Activated T-helper 1 cell treated with anti-CD3 and anti-CD28 coated beads, Interleukin-2, amount 50 U/mL, for 16 hours (primary cell): ENCODE data around the gene ASIC4.

ENCODE experiments used
- DNase-seq, 2 donors: peaks; one replicate each; pipeline ENCODE4 v3.0.0-alpha.2; 2020; ENCODE audit warnings: low read depth in 1 of 2, low spot score in 1 of 2

Gene ASIC4

DNA sequence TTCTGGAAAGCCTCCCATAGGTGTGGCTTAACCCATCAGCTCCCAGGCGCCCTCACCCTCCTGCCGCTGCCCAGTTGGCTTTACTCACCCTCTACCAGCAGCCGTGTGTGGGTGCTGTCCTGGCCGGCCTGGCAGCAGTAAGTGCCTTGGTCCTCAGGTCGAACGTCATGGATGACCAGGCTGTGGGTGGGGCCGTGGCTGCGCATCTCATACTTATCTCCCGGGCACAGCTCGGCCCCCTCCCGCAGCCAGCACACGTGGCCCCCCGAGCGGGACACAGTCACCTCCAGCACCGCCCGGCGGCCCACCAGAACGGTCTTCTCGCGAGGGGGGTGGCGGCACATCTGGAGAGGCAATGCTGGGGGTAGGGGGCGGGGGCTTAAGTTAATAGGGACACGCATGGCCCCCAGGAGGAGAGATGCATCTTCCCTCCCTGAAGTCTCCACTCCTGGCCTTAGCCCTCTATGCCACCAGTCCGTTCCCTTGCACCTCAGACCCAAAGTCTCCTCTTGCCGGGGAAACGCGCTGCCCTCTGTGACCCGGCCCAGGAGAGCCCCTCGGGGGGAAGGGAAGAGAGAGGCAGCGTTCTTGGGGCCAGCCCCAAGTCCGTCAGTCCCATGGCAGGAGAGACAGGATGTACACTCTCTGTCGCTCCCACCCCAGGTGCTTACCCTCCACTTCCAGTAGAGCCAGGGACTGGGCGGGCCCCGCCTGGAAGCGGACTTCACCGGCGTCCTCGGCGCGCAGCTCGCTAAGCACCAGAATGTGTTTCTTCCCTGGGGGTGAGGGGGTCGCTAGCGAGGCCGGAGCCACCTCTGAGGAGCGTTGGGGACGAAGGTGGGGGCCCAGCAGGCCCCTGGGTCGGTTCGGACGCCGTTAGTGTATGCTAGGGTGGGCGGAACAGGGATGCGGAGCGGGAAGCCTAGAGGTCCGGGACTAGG is 37.4 kb downstream of the ASIC4 start:
- no peak for DNase-seq

- DNase-seq = peak; percentile 50 to 64
Measured at GRCh38 chr2:219552382-219553167, 38.3 kb downstream of the ASIC4 start.

- DNase-seq = no peak
Measured at GRCh38 chr2:219553168-219553417, 38.8 kb downstream of the ASIC4 start.

- DNase-seq = no peak
Measured at GRCh38 chr2:219553463-219553963, 39.2 kb downstream of the ASIC4 start.

GRCh38 chr2:219554350-219554749 is 40.1 kb downstream of the ASIC4 start:
- no peak for DNase-seq

- no peak for DNase-seq
Measured at GRCh38 chr2:219555956-219556355, 41.7 kb downstream of the ASIC4 start.

DNA sequence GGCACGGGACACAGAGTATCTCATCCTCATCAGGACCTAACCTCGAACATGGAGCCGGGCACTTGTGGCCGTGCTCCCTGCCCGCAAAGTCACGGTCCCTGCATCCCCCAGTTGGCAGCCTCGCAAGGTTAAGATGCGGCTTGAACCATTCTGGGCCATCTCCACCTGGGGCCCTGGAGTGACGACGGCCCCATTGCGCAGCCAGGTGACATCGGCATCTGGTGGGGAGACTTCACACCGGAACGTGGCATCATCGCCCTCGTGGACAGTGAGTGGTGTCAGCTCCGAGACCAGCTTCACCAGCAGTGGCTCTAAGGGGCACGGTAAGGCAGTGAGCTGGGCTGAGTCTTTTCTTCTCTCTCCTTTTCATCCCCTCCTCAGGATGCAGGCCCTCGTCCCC is 42.1 kb downstream of the ASIC4 start:
- DNase-seq = no peak

GRCh38 chr2:219557320-219557719 is 43.0 kb downstream of the ASIC4 start:
- DNase-seq = no peak

DNA sequence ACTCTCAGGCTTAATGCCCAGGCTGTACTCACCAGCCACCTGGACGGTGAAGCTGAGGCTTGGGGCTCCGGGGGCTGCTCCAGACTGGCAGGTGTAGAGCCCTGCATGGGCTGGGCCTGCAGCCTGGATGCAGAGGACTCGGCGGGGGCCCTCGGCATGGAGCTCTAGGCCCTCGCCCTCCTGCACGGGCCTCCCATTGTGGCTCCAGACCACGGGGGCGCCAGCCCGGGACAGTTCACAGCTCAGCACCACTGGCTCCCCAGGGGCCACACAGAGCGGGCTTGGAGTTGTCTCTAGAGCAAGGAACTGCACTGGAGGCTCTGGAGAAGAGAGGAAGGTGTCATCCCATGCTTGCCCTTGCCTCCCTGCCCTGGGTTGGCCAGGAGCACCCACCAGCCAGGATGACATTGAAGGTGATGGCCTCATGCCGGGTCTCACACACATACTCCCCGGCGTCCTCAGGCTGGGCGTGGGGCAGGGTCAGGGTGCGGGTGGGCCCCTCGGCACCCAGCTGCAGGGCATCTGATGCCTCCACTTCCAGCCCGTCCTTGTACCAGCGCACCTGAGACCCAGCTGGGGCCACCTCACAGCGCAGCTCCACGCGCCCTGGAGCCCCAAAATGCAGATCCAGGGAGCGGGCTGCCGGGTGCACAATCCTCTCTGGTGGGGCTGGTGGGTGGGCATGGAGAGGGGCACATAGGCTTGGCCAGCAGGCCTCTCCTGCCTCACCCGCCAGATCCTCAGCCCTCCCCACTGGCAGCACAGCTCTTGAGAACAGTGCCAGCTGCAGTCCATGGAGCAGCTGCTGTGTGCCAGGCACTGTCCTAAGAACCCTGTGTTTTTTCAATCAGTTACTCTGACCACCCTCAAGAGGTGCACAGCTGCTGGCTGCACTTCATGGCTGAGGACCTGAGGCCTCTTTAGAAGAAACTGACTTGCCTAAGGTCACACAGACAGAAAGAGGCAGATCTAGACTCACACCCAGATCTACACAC is 43.8 kb downstream of the ASIC4 start:
- DNase-seq = no peak

DNA sequence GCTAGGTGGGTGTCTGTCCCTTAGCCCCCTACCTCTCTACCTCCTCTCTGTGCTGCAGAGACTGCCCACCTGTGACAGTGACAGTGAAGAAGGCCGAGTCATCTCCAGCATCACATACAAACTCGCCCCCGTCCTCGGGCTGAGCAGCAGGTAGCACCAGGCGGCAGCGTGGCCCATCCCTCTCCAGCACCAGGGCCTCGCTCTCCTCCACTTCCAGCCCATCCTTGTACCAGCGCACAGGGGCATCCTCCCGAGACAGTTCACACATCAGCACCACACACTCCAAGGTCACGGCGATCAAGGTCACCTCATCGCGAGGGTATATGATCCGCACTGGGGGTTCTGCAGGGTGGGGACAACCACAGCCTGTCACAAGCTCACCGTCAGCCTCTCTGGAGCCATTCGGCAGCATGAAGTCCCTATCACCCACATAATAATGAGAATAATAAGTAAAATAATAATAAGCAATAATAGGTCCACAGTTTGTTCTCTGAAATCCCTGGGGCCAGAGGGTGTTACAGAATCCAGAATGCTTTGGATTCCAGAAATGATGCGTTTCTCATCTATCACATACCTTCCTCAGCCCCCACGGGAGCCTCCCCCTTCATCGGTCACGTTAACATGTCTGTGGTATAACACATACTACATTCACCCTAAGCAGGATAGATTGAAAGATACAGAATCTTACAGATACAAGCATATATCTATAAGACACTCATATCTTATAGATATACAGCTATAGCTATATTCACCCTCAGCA is 45.1 kb downstream of the ASIC4 start:
- no peak for DNase-seq

DNA sequence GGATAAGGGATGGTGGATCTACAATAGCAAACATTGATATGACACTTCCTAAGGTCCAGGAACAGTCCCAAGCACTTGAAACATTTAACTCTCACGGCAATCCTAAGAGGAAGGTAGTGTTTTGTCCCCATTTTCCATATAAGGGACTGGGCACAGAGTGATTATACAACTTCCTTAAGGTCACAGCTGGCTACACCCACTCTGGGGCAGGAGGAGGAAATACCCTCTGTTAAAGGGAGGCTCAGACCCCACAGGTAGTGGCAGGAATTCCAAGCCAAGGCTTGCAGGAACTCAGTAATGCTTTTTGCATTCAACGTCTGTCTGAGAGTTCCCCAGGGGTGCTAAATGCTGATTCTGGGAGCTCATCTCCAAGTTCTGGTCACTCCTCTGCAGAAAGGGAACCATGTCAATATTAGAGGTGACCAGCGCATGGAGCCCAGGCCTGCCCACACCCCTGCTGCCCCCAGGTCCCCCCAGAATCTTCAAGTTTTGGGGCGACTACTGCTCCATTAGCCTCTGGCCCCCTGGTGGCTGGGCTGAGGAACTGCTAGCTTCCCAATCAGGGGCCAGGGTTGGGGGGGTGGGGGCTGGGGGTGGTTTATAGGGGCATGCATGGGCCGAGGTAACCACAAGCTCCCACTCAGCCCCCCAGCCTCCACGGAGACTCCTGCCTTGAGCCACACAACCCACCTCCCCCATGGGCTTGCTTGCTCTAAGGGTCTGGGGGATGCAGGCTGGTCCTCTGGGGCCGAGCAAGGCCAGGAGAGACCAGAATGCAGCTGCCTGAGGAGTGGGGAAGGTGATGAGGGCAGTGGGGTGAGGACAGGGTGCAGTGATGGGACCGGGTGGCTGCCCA is 46.0 kb downstream of the ASIC4 start:
- no peak for DNase-seq

DNA sequence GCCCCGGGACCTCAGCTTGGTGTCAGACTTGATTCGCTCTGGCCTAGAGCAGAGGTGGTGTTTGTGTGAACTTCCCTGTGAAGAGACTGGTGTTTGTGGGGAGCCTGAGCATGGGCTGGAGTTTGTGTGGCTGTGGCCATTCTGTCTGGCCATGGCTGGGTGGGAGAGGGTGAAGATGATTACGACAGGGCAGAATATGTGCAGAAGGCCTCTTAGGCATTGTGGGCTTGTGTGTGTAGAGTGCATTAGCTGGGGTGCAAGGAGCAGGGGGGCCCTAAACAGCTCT is 46.6 kb downstream of the ASIC4 start:
- no peak for DNase-seq

GRCh38 chr2:219561179-219562048 is 47.1 kb downstream of the ASIC4 start:
- no peak for DNase-seq

- no peak for DNase-seq
Measured at GRCh38 chr2:219562049-219563020, 48.1 kb downstream of the ASIC4 start.

DNA sequence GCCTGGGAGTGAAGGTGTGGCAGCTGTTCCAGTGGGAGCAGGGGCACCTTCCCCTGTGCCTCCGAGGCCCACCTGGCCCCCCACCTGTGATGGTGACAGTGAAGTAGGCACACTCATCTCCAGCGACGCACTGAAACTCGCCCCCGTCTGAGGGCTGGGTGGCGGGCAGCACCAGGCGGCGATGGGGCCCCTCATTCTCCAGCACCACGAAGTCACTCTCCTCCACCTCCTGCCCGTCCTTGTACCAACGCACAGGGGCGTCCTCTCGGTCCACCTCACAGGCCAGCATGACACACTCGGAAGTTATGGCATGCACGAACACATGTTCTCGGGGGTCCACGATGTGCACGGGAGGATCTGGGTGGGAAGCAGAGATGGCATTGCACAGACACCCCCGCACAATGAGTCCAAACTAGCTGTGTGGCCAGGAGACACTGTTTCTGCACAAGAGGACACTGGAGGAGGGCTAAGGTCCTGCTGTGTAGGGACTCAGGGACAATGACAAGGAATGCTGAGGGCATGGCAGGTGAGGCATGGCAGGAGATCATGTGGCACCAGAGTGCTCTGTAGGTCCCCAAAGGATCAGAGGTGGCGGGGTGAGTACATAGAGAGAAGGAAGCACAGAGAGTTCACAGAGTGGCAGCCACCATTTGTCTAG is 49.1 kb downstream of the ASIC4 start:
- no peak for DNase-seq

GRCh38 chr2:219565130-219566080 is 51.1 kb downstream of the ASIC4 start:
- DNase-seq = no peak
